GM19468 (cell line): ENCODE data around the gene IGFBP5.

ENCODE experiments used
- ATAC-seq: cut with Tn5 transposase; IDR thresholded peaks from one replicate; pipeline ENCODE4 v1.9.1; 2021; ENCODE audit warnings: mild to moderate bottlenecking, moderate library complexity, moderate number of reproducible peaks; ENCODE audit not compliant: unreplicated experiment; ENCODE audit errors: extremely low read depth

IGFBP5 gene

GRCh38 chr2:216695401-216695821 lies at the start of gene IGFBP5:
Gene IGFBP5, minus strand, starts transcription at chr2:216695549. Its CDS starts 774 bp downstream, at chr2:216694775.
- ATAC-seq = no peak

- no peak for ATAC-seq
These were observed 48.4 kb upstream of the IGFBP5 start for GRCh38 chr2:216743781-216744180.

DNA sequence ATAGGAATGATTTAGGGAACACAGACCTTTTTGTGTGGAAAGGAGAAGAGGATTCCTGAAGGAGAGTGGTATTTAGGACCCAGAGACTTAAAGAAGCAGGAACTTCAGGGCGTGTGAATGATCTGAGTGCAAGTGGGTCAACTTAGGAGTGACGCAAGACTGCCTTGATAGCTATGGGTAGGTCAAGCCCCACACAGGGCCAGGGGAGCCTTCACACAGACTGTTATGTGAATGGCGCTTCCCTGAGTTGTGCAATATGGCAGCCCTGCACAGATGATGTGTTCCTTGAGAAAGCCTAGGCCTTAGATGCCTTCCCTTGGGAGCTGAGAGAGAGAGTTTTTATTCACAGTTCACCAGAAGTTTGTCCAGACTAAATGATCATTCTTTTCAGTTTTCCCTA lies 47.1 kb upstream of the IGFBP5 start:
- ATAC-seq = no peak

GRCh38 chr2:216741223-216741593 lies 45.9 kb upstream of the IGFBP5 start:
- no peak for ATAC-seq

DNA sequence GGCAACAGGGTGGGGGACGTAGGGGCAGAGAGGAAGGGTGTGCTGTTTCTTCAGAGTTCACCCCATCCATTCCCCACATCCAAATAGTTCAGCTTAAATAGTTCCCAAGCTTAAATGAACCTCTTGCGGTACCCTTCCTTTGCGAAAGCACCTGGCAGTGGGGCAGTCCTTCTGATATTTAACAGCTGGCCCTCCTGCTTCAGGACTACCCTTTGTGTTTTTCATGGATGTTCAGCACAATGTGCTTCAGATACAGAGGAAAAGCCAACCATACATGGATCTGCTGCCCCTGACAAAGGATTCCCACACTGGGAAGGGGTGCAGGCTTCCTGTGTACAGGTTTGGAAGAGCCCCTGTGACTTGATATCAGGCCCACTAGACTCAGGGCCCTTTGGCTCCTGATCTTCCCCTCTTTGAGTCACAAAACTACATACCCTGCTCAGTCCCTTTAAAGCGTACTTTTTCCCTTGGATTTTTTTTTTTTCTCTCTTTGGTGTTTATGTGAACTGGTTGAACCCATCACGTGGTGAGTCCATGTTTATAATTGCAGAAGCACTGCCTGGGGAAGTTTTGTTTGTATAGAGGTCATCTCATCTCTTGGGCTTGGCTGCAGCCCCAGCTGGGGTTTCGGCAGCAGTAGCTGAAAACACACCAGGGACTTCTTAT lies 45.3 kb upstream of the IGFBP5 start:
- ATAC-seq = no peak

DNA sequence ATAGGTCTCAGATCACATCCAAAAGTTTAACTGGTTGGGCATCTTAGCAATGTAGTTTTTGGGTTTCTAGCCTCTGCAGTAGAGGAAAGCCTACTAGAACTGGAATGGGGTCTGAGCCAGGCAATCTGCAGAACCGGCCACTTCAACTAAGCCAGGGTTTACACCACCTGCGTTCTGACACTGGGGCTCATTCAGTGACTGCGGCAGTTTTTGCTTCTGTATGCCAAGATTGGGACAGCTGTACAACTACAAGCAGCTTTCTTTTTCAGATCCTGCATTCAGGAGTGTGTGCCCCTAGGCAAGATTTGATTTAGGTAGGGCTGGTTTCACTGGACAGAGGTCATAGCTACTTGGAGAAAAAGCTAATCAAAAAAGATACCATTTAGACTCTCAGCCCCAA lies 43.7 kb upstream of the IGFBP5 start:
- no peak for ATAC-seq

DNA sequence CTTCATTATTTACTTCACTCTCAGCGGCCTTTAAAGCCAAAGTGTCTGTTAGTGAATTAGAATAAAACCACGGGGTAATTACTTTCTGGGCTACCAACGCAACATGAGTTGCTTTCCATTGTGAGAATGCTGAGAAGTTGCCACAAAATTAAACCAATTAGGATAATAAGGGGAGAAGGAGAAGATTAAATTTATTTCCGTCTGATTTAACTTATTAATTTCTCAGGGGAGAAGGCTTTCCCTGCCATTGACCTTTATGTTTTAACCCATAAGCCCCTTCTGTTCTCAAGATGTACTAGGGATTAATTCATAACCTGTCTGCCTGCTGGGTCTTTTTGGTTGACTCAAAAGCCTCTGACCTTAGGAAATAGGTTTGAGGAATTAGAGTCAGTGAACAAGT lies 42.3 kb upstream of the IGFBP5 start:
- no peak for ATAC-seq

DNA sequence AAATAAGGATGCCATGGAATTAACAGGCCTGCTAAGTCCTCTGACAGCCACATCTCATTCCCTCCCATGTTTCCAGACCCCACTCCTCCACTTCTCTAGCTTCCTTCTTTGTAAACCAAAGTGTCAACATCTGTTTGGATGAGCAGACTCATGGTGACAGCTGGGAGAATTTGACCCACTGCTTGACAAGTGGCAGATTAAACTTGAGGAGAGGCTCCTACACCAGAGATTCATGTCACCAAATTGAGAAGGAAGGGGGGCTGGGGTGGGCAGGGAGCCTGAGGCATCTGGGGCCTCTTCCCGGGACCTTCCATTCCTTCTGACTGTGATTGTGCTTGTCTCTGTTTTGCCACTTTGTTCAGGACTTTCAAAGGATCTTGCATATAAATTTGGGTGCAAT lies 41.0 kb upstream of the IGFBP5 start:
- ATAC-seq = no peak

GRCh38 chr2:216735668-216736067 lies 40.3 kb upstream of the IGFBP5 start:
- ATAC-seq = no peak

DNA sequence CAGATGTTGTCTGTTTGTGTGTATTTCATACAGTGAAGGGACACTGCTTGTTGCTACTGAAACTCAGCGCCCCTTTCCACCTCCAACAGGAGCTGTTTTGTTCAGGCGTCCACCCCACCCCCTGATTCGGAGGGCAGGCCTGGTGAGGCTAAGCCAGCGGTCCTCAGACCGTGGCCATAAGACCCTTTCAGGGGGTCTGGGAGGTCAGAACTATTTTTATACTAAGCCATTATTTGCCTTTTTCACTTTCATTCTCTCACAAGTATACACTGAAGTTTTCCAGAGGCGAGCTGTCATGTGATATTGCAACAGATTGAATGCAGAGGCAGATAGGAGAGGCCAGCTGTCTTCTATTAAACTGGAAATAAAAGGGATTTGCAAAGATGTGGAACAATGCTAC lies 39.7 kb upstream of the IGFBP5 start:
- no peak for ATAC-seq

DNA sequence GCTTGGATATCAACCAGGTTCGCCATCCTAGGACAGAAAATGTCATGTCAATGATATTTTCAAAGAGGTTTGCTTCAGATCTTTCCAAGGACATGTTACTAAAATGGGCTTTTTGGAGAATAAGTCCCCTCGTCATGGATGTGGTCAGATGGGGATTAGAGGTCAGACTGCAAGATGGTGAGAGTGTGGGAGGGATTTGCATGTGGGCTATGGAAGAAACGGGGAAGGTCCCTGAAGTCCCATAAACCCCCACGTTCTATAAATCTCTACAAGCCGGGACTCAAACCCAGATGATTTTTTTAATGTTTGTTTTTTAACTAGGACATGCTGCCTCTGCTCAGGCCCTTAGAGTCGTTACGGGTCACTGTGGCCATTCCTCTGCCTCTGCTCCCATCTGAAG lies 37.7 kb upstream of the IGFBP5 start:
- no peak for ATAC-seq

GRCh38 chr2:216732334-216732733 lies 37.0 kb upstream of the IGFBP5 start:
- no peak for ATAC-seq

GRCh38 chr2:216731465-216731864 lies 36.1 kb upstream of the IGFBP5 start:
- ATAC-seq = no peak

- no peak for ATAC-seq
These were observed 35.5 kb upstream of the IGFBP5 start for GRCh38 chr2:216730871-216731270.

DNA sequence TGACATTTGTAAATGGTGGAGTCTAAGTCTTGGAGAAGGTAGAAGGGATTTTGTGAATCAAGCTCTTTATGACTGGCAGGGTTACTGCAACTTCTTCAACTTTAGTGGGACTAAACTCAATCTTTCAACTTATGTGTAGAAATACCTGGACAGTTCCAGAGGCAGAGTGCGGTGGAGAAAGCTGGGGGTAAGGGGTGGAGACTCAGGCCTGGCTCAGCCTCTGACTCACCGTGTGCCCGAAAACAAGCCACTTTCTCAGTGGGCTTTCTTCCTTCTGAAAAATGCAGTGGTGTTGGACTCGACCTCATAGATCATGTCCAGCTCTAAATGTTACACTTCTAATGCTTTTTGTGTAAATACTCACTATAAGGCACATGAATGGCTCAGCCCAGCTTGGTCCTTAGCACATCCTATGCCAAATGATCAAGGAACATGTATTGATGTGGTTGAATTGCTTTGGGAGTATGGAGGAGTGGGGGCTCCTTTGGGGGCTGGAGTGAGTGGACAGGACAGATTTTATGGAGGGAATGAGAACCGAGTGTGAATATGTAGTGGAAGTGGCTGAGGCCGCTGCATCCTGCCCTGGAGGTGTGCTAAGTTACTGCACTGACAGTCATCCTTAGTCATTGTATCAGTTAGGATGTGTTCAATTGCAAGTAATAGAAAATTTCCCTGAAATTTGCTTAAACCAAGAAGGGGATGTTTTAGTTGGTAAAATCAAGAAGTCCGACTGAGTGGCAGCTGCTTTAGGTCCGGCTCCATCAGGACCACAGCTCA lies 32.2 kb upstream of the IGFBP5 start:
- no peak for ATAC-seq

GRCh38 chr2:216724190-216724589 lies 28.8 kb upstream of the IGFBP5 start:
- no peak for ATAC-seq

GRCh38 chr2:216721141-216721540 lies 25.8 kb upstream of the IGFBP5 start:
- no peak for ATAC-seq

GRCh38 chr2:216720722-216721121 lies 25.4 kb upstream of the IGFBP5 start:
- no peak for ATAC-seq

- ATAC-seq = no peak
These were observed 22.7 kb upstream of the IGFBP5 start for GRCh38 chr2:216717907-216718615.

GRCh38 chr2:216717491-216717901 lies 22.1 kb upstream of the IGFBP5 start:
- ATAC-seq = no peak

- ATAC-seq = no peak
These were observed 20.8 kb upstream of the IGFBP5 start for GRCh38 chr2:216716109-216716508.
